GM21515 (cell line): ENCODE measurements around the gene SSPN.
"Not testable (repeated sequence)": the region's sequence is repeated elsewhere in the genome, so short reads cannot be mapped to it uniquely, and the experiment has no call there.

Experiments used
- ATAC-seq: cut with Tn5 transposase; IDR thresholded peaks from one replicate; pipeline ENCODE4 v1.9.1; 2021; ENCODE audit not compliant: unreplicated experiment

SSPN gene

GRCh38 chr12:26226629-26227360, 31.4 kb downstream of the SSPN start:
- no peak for ATAC-seq

GRCh38 chr12:26227361-26227745, 32.0 kb downstream of the SSPN start:
- ATAC-seq, result no peak

- ATAC-seq, result no peak
These were observed 34.5 kb downstream of the SSPN start for GRCh38 chr12:26229910-26230309.

- no peak for ATAC-seq
These were observed 36.1 kb downstream of the SSPN start for GRCh38 chr12:26231470-26231869.

- no peak for ATAC-seq
These were observed 36.5 kb downstream of the SSPN start for GRCh38 chr12:26231921-26232320.

GRCh38 chr12:26233631-26234030, 38.3 kb downstream of the SSPN start:
- ATAC-seq, result no peak

- not testable (repeated sequence) for ATAC-seq
These were observed 40.1 kb downstream of the SSPN start for GRCh38 chr12:26235465-26235864.

- no peak for ATAC-seq
These were observed 43.2 kb downstream of the SSPN start for GRCh38 chr12:26238341-26239121.

- no peak for ATAC-seq
These were observed 43.9 kb downstream of the SSPN start for GRCh38 chr12:26239122-26239851.

- no peak for ATAC-seq
These were observed 44.8 kb downstream of the SSPN start for GRCh38 chr12:26239852-26240815.

GRCh38 chr12:26241080-26241479, 45.7 kb downstream of the SSPN start:
- ATAC-seq, result no peak

- ATAC-seq, result no peak
These were observed 47.3 kb downstream of the SSPN start for GRCh38 chr12:26242683-26243082.

- no peak for ATAC-seq
These were observed 49.1 kb downstream of the SSPN start for GRCh38 chr12:26244503-26244902.

GRCh38 chr12:26245175-26245942, 50.0 kb downstream of the SSPN start:
- no peak for ATAC-seq

- no peak for ATAC-seq
These were observed 51.3 kb downstream of the SSPN start for GRCh38 chr12:26246483-26247164.

GRCh38 chr12:26247873-26248272, 52.5 kb downstream of the SSPN start:
- ATAC-seq, result no peak

- ATAC-seq, result no peak
These were observed 55.4 kb downstream of the SSPN start for GRCh38 chr12:26250801-26251200.

GRCh38 chr12:26251600-26251999, 56.2 kb downstream of the SSPN start:
- no peak for ATAC-seq

- ATAC-seq, result no peak
These were observed 57.6 kb downstream of the SSPN start for GRCh38 chr12:26252946-26253345.
